ENCODE data around the gene ARHGAP28. TPM values are rescaled to one million over a fixed set of nuclear protein-coding genes. Genes with fewer than 3 reads are reported as not detected.

The ARHGAP28 gene
- total and polyA plus RNA-seq, 10 of the 15 experiments (the other 5 are each of a cell fraction or from before 2014, with no cell fraction given): not detected

DNA sequence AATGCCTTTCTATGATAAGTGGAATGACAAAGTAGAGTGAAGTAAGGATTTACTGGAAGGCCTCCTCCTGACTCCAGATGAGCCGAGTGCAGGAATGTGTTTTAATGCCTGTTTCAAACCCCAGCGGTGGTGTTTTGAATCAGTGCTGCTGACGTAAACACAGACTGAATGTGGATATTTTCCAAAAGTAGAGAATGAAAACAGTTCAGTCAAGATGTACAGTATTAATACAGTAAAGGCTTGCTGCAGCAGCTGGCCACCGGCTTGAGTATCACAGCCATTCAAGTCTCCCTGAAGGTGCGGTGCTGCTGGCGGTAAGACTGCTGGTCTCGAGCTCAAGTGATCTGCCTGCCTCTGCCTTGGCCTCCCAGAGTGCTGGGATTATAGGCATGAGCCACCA is 46.7 kb downstream of the ARHGAP28 start:
- ChIA-PET RAD21 (ENCODE audit: unreplicated experiment) (no interaction called here), POLR2A (no interaction called here), SMC1A (ENCODE audit: uncharacterized antibody, unreplicated experiment) (no interaction called here), CTCF (no interaction called here)
- no peaks in the 10 kb centered on the region for H3K9me3 ChIP-seq (replicated peaks; ENCODE audit: control insufficient read depth, insufficient read depth, low read length)
- DNase-seq (ENCODE audit: low read depth, low spot score) (no peak), FAIRE-seq (no peak), ATAC-seq (no peak)
- intact Hi-C loops (cut with micrococcal nuclease; ENCODE audit: unreplicated experiment) (no loop called here), in situ Hi-C loops (cut with MboI) (no loop called here)
- H3K36me3 ChIP-seq (ENCODE audit: control insufficient read depth in 2 of 2, insufficient read depth in 2 of 2, low read length in 1 of 2): no peaks in the 10 kb centered on the region
- no peak for TF ChIP-seq NFXL1 (IDR thresholded peaks at IDR 0.05; ENCODE audit: borderline replicate concordance)
- TF ChIP-seq TCF12 (IDR thresholded peaks at IDR 0.05; ENCODE audit: low read depth, low read length): no peak
- TF ChIP-seq BCL11A (IDR thresholded peaks at IDR 0.05; ENCODE audit: low read depth, low read length): no peak
- TF ChIP-seq EED (IDR thresholded peaks at IDR 0.05; ENCODE audit: low read depth): no peak
- TF ChIP-seq, protein P1, sequence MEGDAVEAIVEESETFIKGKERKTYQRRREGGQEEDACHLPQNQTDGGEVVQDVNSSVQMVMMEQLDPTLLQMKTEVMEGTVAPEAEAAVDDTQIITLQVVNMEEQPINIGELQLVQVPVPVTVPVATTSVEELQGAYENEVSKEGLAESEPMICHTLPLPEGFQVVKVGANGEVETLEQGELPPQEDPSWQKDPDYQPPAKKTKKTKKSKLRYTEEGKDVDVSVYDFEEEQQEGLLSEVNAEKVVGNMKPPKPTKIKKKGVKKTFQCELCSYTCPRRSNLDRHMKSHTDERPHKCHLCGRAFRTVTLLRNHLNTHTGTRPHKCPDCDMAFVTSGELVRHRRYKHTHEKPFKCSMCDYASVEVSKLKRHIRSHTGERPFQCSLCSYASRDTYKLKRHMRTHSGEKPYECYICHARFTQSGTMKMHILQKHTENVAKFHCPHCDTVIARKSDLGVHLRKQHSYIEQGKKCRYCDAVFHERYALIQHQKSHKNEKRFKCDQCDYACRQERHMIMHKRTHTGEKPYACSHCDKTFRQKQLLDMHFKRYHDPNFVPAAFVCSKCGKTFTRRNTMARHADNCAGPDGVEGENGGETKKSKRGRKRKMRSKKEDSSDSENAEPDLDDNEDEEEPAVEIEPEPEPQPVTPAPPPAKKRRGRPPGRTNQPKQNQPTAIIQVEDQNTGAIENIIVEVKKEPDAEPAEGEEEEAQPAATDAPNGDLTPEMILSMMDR (IDR thresholded peaks at IDR 0.05 in 2 of 3, conservative IDR thresholded peaks at IDR 0.05 in 1 of 3; ENCODE audit: control insufficient read depth in 2 of 3, extremely low read depth in 1 of 3, insufficient read depth in 1 of 3, low read depth in 3 of 3, low read length in 3 of 3): no peak
- no peak for TF ChIP-seq ZBED1 (IDR thresholded peaks at IDR 0.05; ENCODE audit: borderline replicate concordance)
- TF ChIP-seq CREB1 (IDR thresholded peaks at IDR 0.05; ENCODE audit: low read depth): no peak
- no peak for TF ChIP-seq WRNIP1 (IDR thresholded peaks at IDR 0.05; ENCODE audit: borderline replicate concordance, low read depth, low read length)
- TF ChIP-seq ZNF274 (IDR thresholded peaks at IDR 0.05; ENCODE audit: insufficient read depth, insufficient read length): no peak
- no peak for TF ChIP-seq SP1 (IDR thresholded peaks at IDR 0.05; ENCODE audit: low read depth, low read length)
- no peak for TF ChIP-seq GABPA (IDR thresholded peaks at IDR 0.05; ENCODE audit: low read depth)
- BruUV-seq (replicated peaks): no TSS peak
- H3K4me1 ChIP-seq (ENCODE audit: control insufficient read depth, insufficient read depth, low read length): no peaks in the 10 kb centered on the region
- no peak overlapping the region for H3K4me3 ChIP-seq
- no peak overlapping the region for H2AFZ ChIP-seq (ENCODE audit: control insufficient read depth, low read depth, low read length)
- no peak overlapping the region for H3K4me2 ChIP-seq (ENCODE audit: control insufficient read depth, insufficient read depth)
- H4K20me1 ChIP-seq (ENCODE audit: control insufficient read depth, insufficient read depth): no peaks in the 10 kb centered on the region
- no peaks in the 10 kb centered on the region for H3K79me2 ChIP-seq (ENCODE audit: control insufficient read depth, insufficient read depth, low read length)
- H3K27ac ChIP-seq (ENCODE audit: control insufficient read depth, insufficient read depth): no peak overlapping the region
- no peaks in the 10 kb centered on the region for H3K27me3 ChIP-seq (replicated peaks in 1 of 2; ENCODE audit: control insufficient read depth in 2 of 2, insufficient read depth in 2 of 2, low read length in 1 of 2)
- no peak overlapping the region for H3K9ac ChIP-seq (ENCODE audit: control insufficient read depth, insufficient read depth, low read length)
- 42% methylated on average over 7 of the region's 7 CpGs for WGBS (ENCODE audit: insufficient coverage, insufficient replicate concordance, low lambda C conversion rate, missing lambda C conversion rate)
